Activated CD8-positive, alpha-beta T cell treated with anti-CD3 and anti-CD28 coated beads for 36 hours (primary cell): ENCODE measurements around the gene USP9X. TPM values are rescaled to one million over a fixed set of nuclear protein-coding genes. Genes with fewer than 3 reads are reported as not detected.
"Not testable (repeated sequence)": the region's sequence is repeated elsewhere in the genome, so short reads cannot be mapped to it uniquely, and the experiment has no call there.

Source experiments
- ATAC-seq: fragments of 200-7000 bp; cut with Tn5 transposase; one replicate; pipeline ENCODE4 v1.10.0; 2021; ENCODE audit warnings: mild to moderate bottlenecking, moderate library complexity
- CTCF ChIA-PET: fragments of 350-600 bp; sonication (Branson Sonifier 250); formaldehyde crosslinking; loops from one replicate; lab custom pipeline; 2021; ENCODE audit warnings: antibody characterized with exemption; lab: Charles Lee
- POLR2A ChIA-PET: fragments of 350-600 bp; sonication (Branson Sonifier 250); formaldehyde crosslinking; loops from one replicate; lab custom pipeline; 2021; ENCODE audit warnings: antibody characterized with exemption; lab: Charles Lee
- DNase-seq: peaks from one replicate; pipeline ENCODE4 v3.0.0-alpha.2; 2020
- H3K27ac Mint-ChIP-seq: one replicate; pipeline ENCODE4 v1.8.0; 2021; ENCODE audit warnings: mild to moderate bottlenecking, mixed read lengths
- H3K27me3 Mint-ChIP-seq: one replicate; pipeline ENCODE4 v1.8.0; 2021; ENCODE audit warnings: mixed read lengths
- H3K36me3 Mint-ChIP-seq: one replicate; pipeline ENCODE4 v1.8.0; 2021; ENCODE audit warnings: low read depth, mixed read lengths
- H3K4me1 Mint-ChIP-seq: one replicate; pipeline ENCODE4 v1.8.0; 2021; ENCODE audit warnings: low read depth, mixed read lengths
- H3K4me3 Mint-ChIP-seq: one replicate; pipeline ENCODE4 v1.8.0; 2021; ENCODE audit warnings: mild to moderate bottlenecking, moderate library complexity, mixed read lengths
- H3K9me3 Mint-ChIP-seq: one replicate; pipeline ENCODE4 v1.8.0; 2021; ENCODE audit warnings: mixed read lengths
- CTCF ChIP-seq: fragments of 200-600 bp; IDR thresholded peaks from one replicate; pipeline ENCODE4 v1.8.0; 2022; ENCODE audit warnings: antibody characterized with exemption, mild to moderate bottlenecking
- intact Hi-C: fragments of 100-400 bp; cut with micrococcal nuclease; formaldehyde crosslinking; loops from one replicate; pipeline ENCODE4 v1.10.0; 2022
- total RNA-seq, 2 experiments: library from RNA; stranded (reverse); gene quantifications; one replicate each; pipeline ENCODE4 v1.2.3, GENCODE V29; 2021

The USP9X gene
- total RNA-seq, 2 experiments from 2014 or later, result 58.7 to 60.5 TPM

- no peak overlapping the region for H3K4me3 Mint-ChIP-seq
- TF ChIP-seq CTCF, result no peak
- POLR2A ChIA-PET, result no interaction called here
- H3K36me3 Mint-ChIP-seq, result no peaks in the 10 kb centered on the region
- intact Hi-C loops, result loop anchor here (10.0 kb wide), 2 partner anchors 61 to 171 kb away; partner anchors contain the start of genes DDX3X and NYX
- H3K27ac Mint-ChIP-seq, result no peak overlapping the region
- DNase-seq, result no peak
- no peaks in the 10 kb centered on the region for H3K9me3 Mint-ChIP-seq
- peaks cover 3% of the 10 kb centered on the region for H3K4me1 Mint-ChIP-seq
- no peaks in the 10 kb centered on the region for H3K27me3 Mint-ChIP-seq
- ATAC-seq, result no peak
- CTCF ChIA-PET, result no interaction called here
Observed at GRCh38 chrX:41273638-41274037, 188.4 kb downstream of the USP9X start.

GRCh38 chrX:41275661-41276609, 190.7 kb downstream of the USP9X start:
- CTCF ChIA-PET, result no interaction called here
- H3K4me3 Mint-ChIP-seq, result peak overlapping the region; percentile 73
- peak overlapping the region; percentile 83 for H3K27ac Mint-ChIP-seq

GRCh38 chrX:41276661-41277506, 191.6 kb downstream of the USP9X start:
- H3K36me3 Mint-ChIP-seq, result no peaks in the 10 kb centered on the region
- intact Hi-C loops, result loop anchor here (10.0 kb wide), 2 partner anchors 58 to 168 kb away; partner anchors contain the start of genes DDX3X and NYX
- ChIA-PET CTCF (no interaction called here), POLR2A (no interaction called here)
- peak; percentile 14 for DNase-seq
- TF ChIP-seq CTCF, result no peak
- peak overlapping the region; percentile 46 for H3K27ac Mint-ChIP-seq
- H3K4me3 Mint-ChIP-seq, result peak overlapping the region; percentile 73
- peaks cover 3% of the 10 kb centered on the region for H3K4me1 Mint-ChIP-seq
- peak; percentile 38 for ATAC-seq
- H3K27me3 Mint-ChIP-seq, result no peaks in the 10 kb centered on the region
- H3K9me3 Mint-ChIP-seq, result no peaks in the 10 kb centered on the region

More at GRCh38 chrX:41275661-41276609, 190.7 kb downstream of the USP9X start:
- intact Hi-C loops, result loop anchor here (10.0 kb wide), 2 partner anchors 59 to 169 kb away; partner anchors contain the start of genes DDX3X and NYX
- DNase-seq (peak; percentile 65), ATAC-seq (peak; percentile 76)
- no peaks in the 10 kb centered on the region for H3K36me3 Mint-ChIP-seq
- H3K27me3 Mint-ChIP-seq, result no peaks in the 10 kb centered on the region
- no peaks in the 10 kb centered on the region for H3K9me3 Mint-ChIP-seq
- H3K4me1 Mint-ChIP-seq, result peaks cover 3% of the 10 kb centered on the region
- TF ChIP-seq CTCF, result peak; percentile 14
- POLR2A ChIA-PET, result interaction anchor here (1.1 kb wide), 1 partner anchor 56 kb away, joined by 3 read pairs; no protein-coding TSS in a partner anchor

- H3K27ac Mint-ChIP-seq, H3K36me3 Mint-ChIP-seq, H3K9me3 Mint-ChIP-seq, DNase-seq, ATAC-seq, H3K4me3 Mint-ChIP-seq, intact Hi-C loops, H3K4me1 Mint-ChIP-seq, CTCF ChIA-PET, H3K27me3 Mint-ChIP-seq: not testable (repeated sequence)
- POLR2A ChIA-PET, result interaction anchor here (1.4 kb wide), 1 partner anchor 48 kb away, joined by 3 read pairs; no protein-coding TSS in a partner anchor
Observed at GRCh38 chrX:41282307-41282706, 197.1 kb downstream of the USP9X start.

- H3K9me3 Mint-ChIP-seq, H3K27me3 Mint-ChIP-seq, intact Hi-C loops, POLR2A ChIA-PET, CTCF ChIA-PET, DNase-seq, H3K27ac Mint-ChIP-seq, H3K4me1 Mint-ChIP-seq, ATAC-seq, H3K36me3 Mint-ChIP-seq, H3K4me3 Mint-ChIP-seq: not testable (repeated sequence)
Observed at GRCh38 chrX:41285928-41286327, 200.7 kb downstream of the USP9X start.

Other genes with a start within 250 kb of the USP9X start
- 100 to 1,000 TPM; 172 to 181 TPM for gene DDX3X, start 248.7 kb downstream of the USP9X start, total RNA-seq